SU-DHL-6 (cell line): ENCODE measurements around the gene PDZD2.

ENCODE experiments used
- H2AFZ ChIP-seq: fragments of 200-600 bp; sonication (generic); 2 replicates; pipeline ENCODE4 v1.6.1; 2014; ENCODE audit warnings: low read depth, mild to moderate bottlenecking, moderate library complexity, mixed read lengths, antibody characterized with exemption, low read length; ENCODE audit not compliant: severe bottlenecking
- H3F3A ChIP-seq: fragments of 200-600 bp; shearing (Covaris generic); 2 replicates; pipeline ENCODE4 v1.6.0; 2016; ENCODE audit warnings: antibody characterized with exemption, mild to moderate bottlenecking; ENCODE audit not compliant: insufficient read depth
- H3K27ac ChIP-seq: fragments of 200-600 bp; sonication (generic); 2 replicates; pipeline ENCODE4 v1.5.1; 2016; ENCODE audit warnings: low read depth, mild to moderate bottlenecking, low read length, moderate library complexity, mixed read lengths
- H3K27me3 ChIP-seq: fragments of 200-600 bp; sonication (generic), shearing (Covaris generic); 2 replicates; pipeline ENCODE4 v1.6.0; 2014; ENCODE audit warnings: mild to moderate bottlenecking, low read length
- H3K36me3 ChIP-seq: fragments of 200-600 bp; sonication (generic); 2 replicates; pipeline ENCODE4 v1.6.1; 2014; ENCODE audit warnings: mild to moderate bottlenecking, low read length, mixed read lengths
- H3K4me2 ChIP-seq: fragments of 300-600, 200-600 bp; shearing (Covaris generic), sonication (generic); 2 replicates; pipeline ENCODE4 v1.6.0; 2014; ENCODE audit warnings: low read length, low read depth, mild to moderate bottlenecking; ENCODE audit not compliant: poor library complexity, severe bottlenecking
- H3K4me3 ChIP-seq: fragments of 200-600 bp; sonication (generic); 2 replicates; pipeline ENCODE4 v1.5.1; 2014; ENCODE audit warnings: antibody characterized with exemption, low read length, mild to moderate bottlenecking, mixed read lengths; ENCODE audit not compliant: insufficient read depth, poor library complexity, severe bottlenecking
- H3K79me2 ChIP-seq: fragments of 200-600 bp; sonication (generic); 2 replicates; pipeline ENCODE4 v1.6.1; 2014; ENCODE audit warnings: mild to moderate bottlenecking, low read length, moderate library complexity; ENCODE audit not compliant: insufficient read depth
- H3K9ac ChIP-seq: fragments of 200-600 bp; sonication (generic); 2 replicates; pipeline ENCODE4 v1.7.0; 2014; ENCODE audit warnings: mild to moderate bottlenecking, low read length
- H3K9me2 ChIP-seq: fragments of 200-600 bp; sonication (generic); replicated peaks from 2 replicates; pipeline ENCODE4 v1.6.1; 2014; ENCODE audit warnings: low read length; ENCODE audit not compliant: insufficient read depth
- H3K9me3 ChIP-seq: fragments of 200-600 bp; sonication (generic); 2 replicates; pipeline ENCODE4 v1.6.1; 2014; ENCODE audit warnings: low read length, mixed read lengths; ENCODE audit not compliant: insufficient read depth
- H4K20me1 ChIP-seq: fragments of 200-600 bp; sonication (generic); 2 replicates; pipeline ENCODE4 v1.6.1; 2014; ENCODE audit warnings: low read depth, mild to moderate bottlenecking, antibody characterized with exemption, low read length, moderate library complexity, mixed read lengths
- CTCF ChIP-seq: fragments of 200-600 bp; sonication (generic); IDR thresholded peaks from one replicate; pipeline ENCODE4 v1.5.1; 2017; ENCODE audit warnings: antibody characterized with exemption, mild to moderate bottlenecking, low read length, moderate library complexity; ENCODE audit not compliant: insufficient read depth, poor library complexity, severe bottlenecking
- EZH2phosphoT487 ChIP-seq: fragments of 200-600 bp; sonication (generic), shearing (Covaris generic); conservative IDR thresholded peaks from 2 replicates; pipeline ENCODE4 v1.6.1; 2018; ENCODE audit warnings: mild to moderate bottlenecking, antibody characterized with exemption, low read length, moderate library complexity, mixed read lengths

PDZD2 gene

DNA sequence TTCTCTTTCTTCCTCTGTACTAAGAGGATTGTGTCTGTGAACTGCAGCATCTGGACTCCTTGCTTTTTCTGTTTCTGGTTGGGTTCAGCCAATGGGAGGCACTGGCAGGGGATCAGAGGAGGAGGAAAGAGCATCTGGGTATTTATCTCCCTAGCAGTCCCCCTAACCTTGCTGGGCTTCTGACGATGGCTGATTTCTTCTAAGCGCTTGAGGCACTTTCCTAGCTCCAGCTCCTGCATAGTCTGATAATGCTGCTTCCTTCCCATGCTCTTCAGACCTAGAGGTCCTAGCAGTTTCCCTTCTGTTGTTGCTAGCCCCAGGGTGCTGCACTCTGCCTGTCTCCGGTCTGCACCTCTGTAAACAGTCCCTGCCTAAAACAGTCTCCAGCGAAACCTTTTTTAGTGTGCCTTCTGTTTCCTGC lies 225.1 kb downstream of the PDZD2 start:
- Histone ChIP-seq H3K79me2 (no peaks in the 10 kb centered on the region), H3K4me2 (no peak overlapping the region), H4K20me1 (no peaks in the 10 kb centered on the region), H3K9me2 (no peaks in the 10 kb centered on the region), H3F3A (no peaks in the 10 kb centered on the region), H3K9me3 (peaks cover 10% of the 10 kb centered on the region; the same call in 1 of the 2 replicates), H3K36me3 (no peaks in the 10 kb centered on the region), H3K4me3 (no peak overlapping the region), H3K9ac (no peak overlapping the region), H2AFZ (no peak overlapping the region), H3K27me3 (no peaks in the 10 kb centered on the region), H3K27ac (no peak overlapping the region)
- no peak for TF ChIP-seq EZH2phosphoT487
- no peak for TF ChIP-seq CTCF

DNA sequence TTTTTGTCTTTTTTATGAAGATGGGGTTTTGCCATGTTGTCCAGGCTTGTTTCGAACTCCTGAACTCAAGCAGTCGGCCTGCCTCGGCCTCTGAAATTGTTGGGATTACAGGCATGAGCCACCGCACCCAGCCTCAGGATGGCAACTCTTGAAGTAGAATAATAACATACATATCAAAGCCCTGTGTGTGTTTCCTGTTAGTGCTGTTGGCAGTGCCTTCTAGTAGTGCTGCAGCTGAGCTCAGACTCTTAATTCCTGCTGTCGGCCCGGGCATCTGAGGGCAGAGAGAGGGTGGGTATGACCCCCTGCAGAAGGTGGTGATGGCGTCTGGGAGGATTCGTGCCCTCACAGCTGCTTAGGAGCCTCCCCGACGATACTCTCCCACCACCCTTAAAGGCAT lies 227.2 kb downstream of the PDZD2 start:
- Histone ChIP-seq H3K9me2 (no peaks in the 10 kb centered on the region), H4K20me1 (no peaks in the 10 kb centered on the region), H3K4me3 (no peak overlapping the region), H3K79me2 (no peaks in the 10 kb centered on the region), H3F3A (no peaks in the 10 kb centered on the region), H2AFZ (no peak overlapping the region), H3K27me3 (no peaks in the 10 kb centered on the region), H3K9me3 (no peaks in the 10 kb centered on the region), H3K4me2 (no peak overlapping the region), H3K27ac (no peak overlapping the region), H3K36me3 (no peaks in the 10 kb centered on the region), H3K9ac (no peak overlapping the region)
- no peak for TF ChIP-seq CTCF
- no peak for TF ChIP-seq EZH2phosphoT487

GRCh38 chr5:31867219-31867618 lies 228.3 kb downstream of the PDZD2 start:
- Histone ChIP-seq H3K4me3 (no peak overlapping the region), H3K27me3 (no peaks in the 10 kb centered on the region), H3K79me2 (no peaks in the 10 kb centered on the region), H3K9ac (no peak overlapping the region), H3K27ac (no peak overlapping the region), H4K20me1 (no peaks in the 10 kb centered on the region), H3K9me2 (no peaks in the 10 kb centered on the region), H3K9me3 (no peaks in the 10 kb centered on the region), H3F3A (no peaks in the 10 kb centered on the region), H2AFZ (no peak overlapping the region), H3K4me2 (no peak overlapping the region), H3K36me3 (no peaks in the 10 kb centered on the region)
- TF ChIP-seq EZH2phosphoT487 (no peak), CTCF (no peak)

DNA sequence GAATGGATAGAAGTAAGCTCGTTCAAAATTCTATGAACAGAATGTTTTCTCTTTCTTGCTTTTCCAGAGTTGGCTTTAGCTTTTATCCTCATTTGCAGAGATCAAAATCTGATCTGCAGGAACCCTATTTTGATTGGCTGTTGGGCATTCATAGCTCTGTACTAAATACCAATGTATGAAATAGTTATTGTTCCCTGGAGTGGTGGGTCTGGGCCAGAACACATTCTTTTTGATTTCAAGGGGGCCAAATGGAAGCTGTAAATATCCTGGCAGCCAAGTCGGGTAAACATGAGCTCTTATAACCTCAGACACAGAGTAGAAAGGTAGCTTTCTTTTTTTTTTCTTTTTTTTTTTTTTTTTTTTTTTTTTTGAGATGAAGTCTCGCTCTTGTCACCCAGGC lies 241.5 kb downstream of the PDZD2 start:
- H3F3A ChIP-seq = no peaks in the 10 kb centered on the region
- H3K79me2 ChIP-seq = no peaks in the 10 kb centered on the region
- H3K27me3 ChIP-seq = no peaks in the 10 kb centered on the region; the same call in 1 of the 2 replicates
- H4K20me1 ChIP-seq = no peaks in the 10 kb centered on the region
- H3K4me3 ChIP-seq = no peak overlapping the region
- TF ChIP-seq EZH2phosphoT487 (no peak), CTCF (no peak)
- no peaks in the 10 kb centered on the region for H3K9me3 ChIP-seq
- no peak overlapping the region for H3K27ac ChIP-seq
- no peaks in the 10 kb centered on the region for H3K9me2 ChIP-seq
- H2AFZ ChIP-seq = no peak overlapping the region
- no peaks in the 10 kb centered on the region for H3K36me3 ChIP-seq
- H3K9ac ChIP-seq = no peak overlapping the region
- H3K4me2 ChIP-seq = no peak overlapping the region
